Measurements from ENCODE around the gene ADSS1.

The ADSS1 gene

GRCh38 chr14:104794993-104795780 is 71.2 kb downstream of the ADSS1 start, which contains the start of gene AKT1:
TSS of gene AKT1 (minus strand) at chr14:104795748. CDS start at chr14:104792643, 3,105 bp downstream.
- peak within 1 kb of the TSS; percentile 98 for H3K27ac ChIP-seq
- TF ChIP-seq ZFX (IDR thresholded peaks at IDR 0.05; ENCODE audit: borderline replicate concordance): no peak
- no peak for TF ChIP-seq CTCF (IDR thresholded peaks at IDR 0.05)

GRCh38 chr14:104795781-104796686 is 72.0 kb downstream of the ADSS1 start:
- peak overlapping the region; percentile 98 for H3K27ac ChIP-seq
- TF ChIP-seq ZFX (IDR thresholded peaks at IDR 0.05; ENCODE audit: borderline replicate concordance) (no peak), CTCF (IDR thresholded peaks at IDR 0.05) (no peak)

GRCh38 chr14:104796687-104797081 is 72.7 kb downstream of the ADSS1 start:
- H3K27ac ChIP-seq: peak overlapping the region; percentile 98
- TF ChIP-seq ZFX (IDR thresholded peaks at IDR 0.05; ENCODE audit: borderline replicate concordance) (no peak), CTCF (IDR thresholded peaks at IDR 0.05) (no peak)
